Measurements from ENCODE around the gene TAF3.

TAF3 gene

GRCh38 chr10:8049045-8049864 lies 230.9 kb downstream of the TAF3 start:
- DNase-seq = no peak

DNA sequence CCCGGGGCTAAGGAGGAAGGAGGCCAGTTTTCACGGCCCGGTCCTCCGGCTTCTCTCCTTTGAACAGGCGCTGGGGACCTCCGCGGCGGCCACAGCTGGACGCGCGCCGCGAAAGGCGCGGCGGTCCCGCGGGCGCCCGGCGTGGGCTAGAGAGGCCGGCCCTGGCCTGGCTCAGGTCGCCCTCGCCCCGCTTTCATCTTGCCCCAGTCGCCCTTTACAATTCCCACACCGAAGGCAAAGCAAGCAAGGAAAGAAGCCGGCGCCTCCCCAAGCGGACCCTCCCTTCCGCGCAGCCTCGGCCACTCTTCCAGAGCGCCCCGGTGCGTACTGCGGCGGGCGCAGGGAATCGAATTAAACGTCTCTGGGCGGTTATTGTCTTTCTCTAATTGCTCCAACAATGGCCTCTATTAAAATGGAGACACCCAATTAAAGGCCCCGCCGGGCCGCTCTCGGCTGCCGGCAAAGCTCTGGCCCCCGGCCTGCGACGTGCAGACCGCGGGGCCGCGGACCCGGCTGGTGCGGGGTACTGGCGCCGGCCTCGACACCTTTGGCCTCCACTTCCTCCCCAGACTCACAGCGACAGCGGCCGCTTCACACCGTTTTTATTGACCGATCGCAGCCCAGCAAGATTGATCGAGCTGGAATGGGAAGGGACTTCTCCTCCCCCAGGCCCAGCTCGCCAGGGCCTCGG lies 231.7 kb downstream of the TAF3 start:
- no peak for DNase-seq

DNA sequence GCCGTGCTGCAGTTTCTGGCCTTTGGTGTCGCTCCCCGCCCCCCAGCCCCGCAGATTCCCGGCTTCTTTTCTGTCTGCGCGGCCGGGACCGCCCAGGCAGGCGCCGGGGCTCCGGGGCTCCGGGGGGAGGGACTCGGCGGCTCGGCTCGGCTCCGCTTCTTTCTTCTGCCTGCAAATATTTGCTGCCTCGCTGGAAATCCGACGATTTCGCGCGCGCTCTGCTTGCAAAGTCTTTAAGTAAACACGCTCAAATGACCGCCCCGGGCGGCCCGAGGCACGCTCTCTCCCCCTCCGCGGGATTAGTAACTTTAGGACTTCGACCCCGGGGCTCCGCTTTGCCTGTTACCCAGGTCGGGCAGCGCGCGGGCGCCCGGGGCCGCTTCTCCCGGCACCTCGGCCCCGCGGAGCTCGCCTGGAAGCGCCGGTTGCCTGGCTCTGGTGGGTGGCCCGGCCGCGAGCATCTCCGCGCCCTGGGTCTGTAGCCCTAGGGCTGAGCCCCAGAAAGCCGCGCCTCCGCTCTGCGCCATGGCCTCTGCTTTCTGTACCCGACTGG lies 232.3 kb downstream of the TAF3 start:
- no peak for DNase-seq

DNA sequence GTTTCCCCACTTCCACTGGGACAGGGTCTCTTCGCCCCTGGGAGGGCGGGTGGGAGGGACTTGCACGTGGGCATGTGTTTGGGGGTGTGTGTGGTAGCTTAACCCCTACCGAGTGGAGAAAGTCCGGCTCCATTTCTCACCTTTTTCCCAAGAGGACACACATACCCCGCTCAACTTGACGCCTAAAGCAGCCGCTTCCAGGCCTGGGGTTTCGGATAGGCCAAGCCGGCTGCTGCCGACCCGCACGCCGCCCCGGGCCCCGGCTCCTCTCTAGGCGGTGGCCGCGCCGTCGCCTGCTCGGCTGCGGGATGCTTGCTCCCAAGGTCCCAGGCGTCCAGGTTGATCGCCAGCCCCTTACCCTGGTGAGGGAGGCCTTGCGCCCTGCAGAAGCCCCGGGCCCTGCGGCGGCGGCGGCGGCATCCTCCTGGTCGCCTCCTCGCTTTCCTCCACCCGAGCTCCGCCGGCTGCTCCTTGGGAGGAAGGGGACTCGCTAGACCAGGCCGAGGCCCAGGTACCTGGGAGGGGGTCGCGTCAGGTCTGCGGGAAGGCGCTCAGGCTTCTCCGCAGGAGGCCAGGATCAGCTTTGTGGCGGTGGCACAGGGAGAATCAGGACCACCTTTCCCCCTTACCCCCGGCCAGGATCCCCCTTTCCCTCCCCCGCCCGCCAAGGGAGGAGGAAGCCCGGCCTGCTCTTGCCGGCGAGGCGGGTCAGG lies 233.0 kb downstream of the TAF3 start:
- DNase-seq = no peak

DNA sequence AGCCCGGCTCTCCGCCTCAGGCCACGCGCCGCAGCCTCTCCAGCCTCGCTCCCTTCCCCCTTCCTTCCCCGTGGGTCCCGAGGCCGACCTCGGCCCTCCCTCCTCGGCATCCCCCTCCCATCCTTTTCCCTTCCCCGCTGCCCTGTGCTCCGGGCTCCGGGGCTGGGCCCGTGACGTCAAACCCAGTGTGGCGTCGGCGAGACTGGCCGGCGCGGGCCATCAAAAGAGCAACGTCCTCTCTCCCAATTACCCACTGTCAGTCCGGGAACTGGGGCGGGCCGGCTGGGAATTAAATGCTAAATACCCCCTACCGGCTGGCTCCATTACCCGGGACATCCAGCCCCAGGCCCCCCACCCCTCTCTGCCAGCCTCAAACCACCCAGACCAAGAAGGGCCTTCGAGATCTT lies 233.5 kb downstream of the TAF3 start:
- no peak for DNase-seq

GRCh38 chr10:8052341-8052955 lies 234.1 kb downstream of the TAF3 start:
- no peak for DNase-seq

- no peak for DNase-seq
Observed at GRCh38 chr10:8052956-8053445, 234.7 kb downstream of the TAF3 start.

DNA sequence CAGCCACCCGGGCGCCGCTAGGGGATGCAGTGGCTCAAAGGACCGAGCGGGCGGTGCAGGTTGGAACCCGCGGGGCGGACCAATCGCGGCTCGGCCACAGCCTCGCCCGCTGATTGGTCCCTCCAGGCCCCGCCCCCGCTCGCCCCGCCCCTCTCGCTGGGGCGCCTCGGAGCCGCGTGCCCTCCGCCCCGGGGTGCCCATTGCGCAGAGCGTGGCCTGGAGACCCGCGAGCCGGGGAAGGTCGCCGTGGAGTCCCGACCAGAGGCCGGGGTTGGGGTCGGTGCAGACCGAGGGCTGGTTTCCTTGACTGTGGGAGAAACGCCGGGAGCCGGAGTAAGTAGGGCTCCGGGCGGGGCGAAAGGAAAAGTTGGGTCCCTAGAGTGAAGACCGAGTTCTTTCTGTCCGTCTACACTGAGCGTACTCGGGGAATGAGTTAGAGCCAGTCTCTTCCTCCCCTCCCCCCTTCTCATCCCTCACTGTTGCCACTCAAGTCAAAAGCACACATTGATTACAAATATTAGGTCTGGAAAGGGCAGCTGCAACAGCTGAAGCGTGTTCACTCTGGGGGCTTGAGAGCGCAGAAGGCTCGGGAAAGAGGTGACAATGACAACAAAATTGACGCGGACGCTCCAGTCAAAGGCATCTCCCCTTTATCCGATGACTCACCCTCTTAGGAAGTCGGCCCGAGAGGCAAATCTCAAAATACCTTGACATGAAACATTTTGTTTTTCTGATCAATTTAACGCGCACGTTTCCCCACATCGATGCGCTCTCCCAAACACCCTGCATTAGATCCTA lies 235.3 kb downstream of the TAF3 start:
- no peak for DNase-seq

DNA sequence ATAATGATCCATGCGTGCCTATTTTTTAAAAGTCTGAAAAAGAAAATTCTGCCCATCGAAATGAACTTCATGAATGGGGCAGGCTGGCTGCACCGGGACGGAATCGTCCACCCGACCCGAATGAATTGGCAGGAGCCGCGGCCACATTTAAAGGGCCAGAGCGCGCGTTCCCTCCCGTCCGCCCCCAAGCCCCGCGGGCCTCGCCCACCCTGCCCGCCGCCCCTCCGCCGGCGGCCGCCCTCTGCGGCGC lies 235.9 kb downstream of the TAF3 start:
- no peak for DNase-seq

DNA sequence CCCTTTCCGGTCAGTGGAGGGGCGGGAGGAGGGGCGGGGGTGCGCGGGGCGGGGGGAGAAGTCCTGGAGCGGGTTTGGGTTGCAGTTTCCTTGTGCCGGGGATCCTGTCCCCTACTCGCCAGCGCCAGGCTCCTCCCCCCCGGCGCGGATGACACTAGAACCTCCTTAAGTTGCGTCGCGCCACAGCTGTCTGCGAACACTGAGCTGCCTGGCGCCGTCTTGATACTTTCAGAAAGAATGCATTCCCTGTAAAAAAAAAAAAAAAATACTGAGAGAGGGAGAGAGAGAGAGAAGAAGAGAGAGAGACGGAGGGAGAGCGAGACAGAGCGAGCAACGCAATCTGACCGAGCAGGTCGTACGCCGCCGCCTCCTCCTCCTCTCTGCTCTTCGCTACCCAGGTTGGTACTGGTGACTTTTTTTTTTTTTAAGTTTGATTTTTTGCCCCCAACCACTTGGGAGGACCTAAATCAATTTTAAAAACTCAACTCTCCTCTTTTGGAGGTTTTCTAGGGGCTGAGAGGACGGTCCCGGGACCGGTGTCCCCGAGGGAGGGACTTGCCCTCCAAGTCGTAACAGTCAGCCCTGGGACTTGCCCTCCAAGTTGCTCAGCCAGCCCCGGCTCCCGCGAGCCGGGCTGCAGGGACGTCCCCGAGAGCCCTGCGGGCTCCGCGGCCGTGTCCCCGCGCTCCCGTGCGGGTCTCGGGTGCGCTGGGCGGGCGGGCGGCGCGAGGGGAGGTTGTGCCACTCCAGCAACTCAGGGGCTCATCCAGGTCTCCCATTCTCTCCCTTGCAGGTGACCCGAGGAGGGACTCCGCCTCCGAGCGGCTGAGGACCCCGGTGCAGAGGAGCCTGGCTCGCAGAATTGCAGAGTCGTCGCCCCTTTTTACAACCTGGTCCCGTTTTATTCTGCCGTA lies 236.4 kb downstream of the TAF3 start, which contains the start of gene GATA3:
Gene GATA3, plus strand, starts transcription at position 195 of the 914 bp plus-strand sequence. CDS start 968 bp downstream, outside the sequence.
- no peak for DNase-seq

- no peak for DNase-seq
Observed at GRCh38 chr10:8055420-8056349, 237.4 kb downstream of the TAF3 start.

DNA sequence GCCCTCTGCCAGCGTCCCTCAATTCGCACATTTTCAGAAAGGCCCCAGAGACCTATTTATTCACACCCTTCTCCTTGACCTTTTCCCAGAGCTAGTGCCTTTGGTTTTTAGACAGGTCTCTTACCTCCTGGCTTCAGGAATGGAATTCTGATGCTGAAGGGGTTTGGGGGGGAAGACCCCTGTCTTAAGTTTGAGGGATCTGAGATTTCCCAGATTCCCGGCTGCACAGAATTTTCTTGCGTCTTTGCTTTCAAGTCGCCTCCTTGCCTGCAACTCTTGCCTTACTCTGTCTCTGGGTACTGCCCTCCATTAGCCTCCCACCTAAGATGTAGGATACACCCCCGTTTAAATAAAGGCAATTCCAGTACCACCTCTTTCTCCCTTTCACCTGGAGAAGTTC lies 238.1 kb downstream of the TAF3 start:
- DNase-seq = no peak

- DNase-seq = no peak
Observed at GRCh38 chr10:8056871-8057331, 238.6 kb downstream of the TAF3 start.

GRCh38 chr10:8057636-8058273 lies 239.4 kb downstream of the TAF3 start:
- no peak for DNase-seq

DNA sequence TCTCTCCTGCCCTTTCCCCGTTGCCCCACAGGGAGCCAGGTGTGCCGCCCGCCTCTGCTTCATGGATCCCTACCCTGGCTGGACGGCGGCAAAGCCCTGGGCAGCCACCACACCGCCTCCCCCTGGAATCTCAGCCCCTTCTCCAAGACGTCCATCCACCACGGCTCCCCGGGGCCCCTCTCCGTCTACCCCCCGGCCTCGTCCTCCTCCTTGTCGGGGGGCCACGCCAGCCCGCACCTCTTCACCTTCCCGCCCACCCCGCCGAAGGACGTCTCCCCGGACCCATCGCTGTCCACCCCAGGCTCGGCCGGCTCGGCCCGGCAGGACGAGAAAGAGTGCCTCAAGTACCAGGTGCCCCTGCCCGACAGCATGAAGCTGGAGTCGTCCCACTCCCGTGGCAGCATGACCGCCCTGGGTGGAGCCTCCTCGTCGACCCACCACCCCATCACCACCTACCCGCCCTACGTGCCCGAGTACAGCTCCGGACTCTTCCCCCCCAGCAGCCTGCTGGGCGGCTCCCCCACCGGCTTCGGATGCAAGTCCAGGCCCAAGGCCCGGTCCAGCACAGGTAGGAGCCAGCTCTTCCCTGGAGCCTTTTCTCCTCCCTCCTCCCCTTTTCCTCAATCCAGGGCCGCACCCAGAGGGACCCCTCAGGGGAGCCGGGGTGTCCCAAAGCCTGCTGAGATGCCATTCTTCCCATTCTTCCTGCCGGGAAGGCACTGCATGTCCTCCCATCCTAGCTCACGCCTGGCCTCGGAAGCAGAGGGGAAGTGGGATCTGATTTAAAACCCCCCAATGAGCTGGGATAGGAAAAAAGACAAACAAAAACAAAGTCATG lies 240.2 kb downstream of the TAF3 start:
- DNase-seq = no peak

GRCh38 chr10:8059191-8059936 lies 241.1 kb downstream of the TAF3 start:
- DNase-seq = no peak

- no peak for DNase-seq
Observed at GRCh38 chr10:8060010-8060703, 241.9 kb downstream of the TAF3 start.

Data from NCI-H2029 treated with DMSO at 0.1 percent for 48 hours (cell line).